ENCODE results near the gene PEX14.

DNA sequence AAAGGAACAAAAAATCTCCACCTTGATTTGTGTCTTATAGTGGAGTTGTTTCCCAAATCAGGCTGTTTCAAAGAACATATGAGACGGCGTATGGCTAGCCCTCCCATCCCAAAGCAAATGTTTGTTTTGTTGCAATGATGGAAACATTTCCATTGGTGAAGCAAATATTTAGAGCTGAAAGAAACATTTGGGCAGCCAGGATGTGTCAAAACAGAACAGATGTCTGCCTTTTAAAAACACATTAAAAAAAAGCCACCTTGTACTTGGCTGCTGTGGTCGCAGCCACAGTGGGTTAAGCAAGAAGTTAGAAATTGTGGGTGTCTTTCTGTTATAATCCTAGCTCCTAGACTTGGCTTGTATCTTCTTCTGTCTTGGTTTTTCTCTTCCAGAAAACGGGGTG, 116.3 kb downstream of the PEX14 start:
- TF ChIP-seq POLR2A (IDR thresholded peaks at IDR 0.05): no peak
- TF ChIP-seq, protein P1, sequence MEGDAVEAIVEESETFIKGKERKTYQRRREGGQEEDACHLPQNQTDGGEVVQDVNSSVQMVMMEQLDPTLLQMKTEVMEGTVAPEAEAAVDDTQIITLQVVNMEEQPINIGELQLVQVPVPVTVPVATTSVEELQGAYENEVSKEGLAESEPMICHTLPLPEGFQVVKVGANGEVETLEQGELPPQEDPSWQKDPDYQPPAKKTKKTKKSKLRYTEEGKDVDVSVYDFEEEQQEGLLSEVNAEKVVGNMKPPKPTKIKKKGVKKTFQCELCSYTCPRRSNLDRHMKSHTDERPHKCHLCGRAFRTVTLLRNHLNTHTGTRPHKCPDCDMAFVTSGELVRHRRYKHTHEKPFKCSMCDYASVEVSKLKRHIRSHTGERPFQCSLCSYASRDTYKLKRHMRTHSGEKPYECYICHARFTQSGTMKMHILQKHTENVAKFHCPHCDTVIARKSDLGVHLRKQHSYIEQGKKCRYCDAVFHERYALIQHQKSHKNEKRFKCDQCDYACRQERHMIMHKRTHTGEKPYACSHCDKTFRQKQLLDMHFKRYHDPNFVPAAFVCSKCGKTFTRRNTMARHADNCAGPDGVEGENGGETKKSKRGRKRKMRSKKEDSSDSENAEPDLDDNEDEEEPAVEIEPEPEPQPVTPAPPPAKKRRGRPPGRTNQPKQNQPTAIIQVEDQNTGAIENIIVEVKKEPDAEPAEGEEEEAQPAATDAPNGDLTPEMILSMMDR (IDR thresholded peaks at IDR 0.05): no peak
- no peak for TF ChIP-seq POLR2AphosphoS5 (IDR thresholded peaks at IDR 0.05)
- TF ChIP-seq EP300 (IDR thresholded peaks at IDR 0.05): no peak
